Natural killer cell (primary cell): ENCODE data around the gene ANK3. TPM values are rescaled to one million over a fixed set of nuclear protein-coding genes. Genes with fewer than 3 reads are reported as not detected.

ENCODE experiments used
- ATAC-seq, 3 donors: fragments of 150-1000 bp in 2 of 3; fragments of 200-7000 bp in 1 of 3; cut with Tn5 transposase; 1 replicate in 1 of 3; 2 replicates in 2 of 3; pipeline ENCODE4 v1.10.0; 2021; ENCODE audit warnings: mild to moderate bottlenecking in 2 of 3, moderate library complexity in 2 of 3
- DNase-seq, 2 donors: peaks; one replicate each; pipeline versions ENCODE4 v3.0.0 to v3.0.0-alpha.2; 2013 to 2021; ENCODE audit warnings: mixed read lengths in 1 of 2
- H3K27ac ChIP-seq: one replicate; pipeline ENCODE4 v1.5.1; 2013; ENCODE audit warnings: mild to moderate bottlenecking, low read length
- H3K27me3 ChIP-seq: one replicate; pipeline ENCODE4 v1.6.1; 2013; ENCODE audit warnings: low read length; ENCODE audit not compliant: control insufficient read depth, insufficient read depth
- H3K36me3 ChIP-seq: one replicate; pipeline ENCODE4 v1.6.1; 2013; ENCODE audit warnings: low read length; ENCODE audit not compliant: control insufficient read depth, insufficient read depth
- H3K4me1 ChIP-seq: one replicate; pipeline ENCODE4 v1.6.1; 2013; ENCODE audit warnings: low read length; ENCODE audit not compliant: control insufficient read depth, insufficient read depth
- H3K4me3 ChIP-seq: one replicate; pipeline ENCODE4 v1.5.1; 2013; ENCODE audit warnings: low read length
- H3K9me3 ChIP-seq: one replicate; pipeline ENCODE4 v1.6.1; 2013; ENCODE audit warnings: low read length; ENCODE audit not compliant: control insufficient read depth, insufficient read depth
- H3K27ac Mint-ChIP-seq, 2 donors: one replicate each; pipeline ENCODE4 v1.8.0; 2022; ENCODE audit warnings: mild to moderate bottlenecking in 2 of 2, mixed read lengths in 2 of 2, moderate library complexity in 1 of 2
- H3K27me3 Mint-ChIP-seq, 2 donors: one replicate each; pipeline ENCODE4 v1.8.0; 2022; ENCODE audit warnings: low read depth in 2 of 2, mixed read lengths in 2 of 2
- H3K36me3 Mint-ChIP-seq: one replicate; pipeline ENCODE4 v1.8.0; 2022; ENCODE audit warnings: mixed read lengths
- H3K4me1 Mint-ChIP-seq, 2 donors: one replicate each; pipeline ENCODE4 v1.8.0; 2022; ENCODE audit warnings: mixed read lengths in 2 of 2
- H3K4me3 Mint-ChIP-seq: one replicate; pipeline ENCODE4 v1.8.0; 2022; ENCODE audit warnings: mild to moderate bottlenecking, moderate library complexity, mixed read lengths
- H3K9me3 Mint-ChIP-seq, 2 donors: one replicate each; pipeline ENCODE4 v1.8.0; 2022; ENCODE audit warnings: mixed read lengths in 2 of 2
- WGBS: methylation state at CpG from one replicate; pipeline ENCODE4 v1.1.7; 2013; ENCODE audit warnings: missing lambda C conversion rate; ENCODE audit not compliant: insufficient coverage; 5-methylcytosine and 5-hydroxymethylcytosine counted together
- intact Hi-C: fragments of 100-400 bp; cut with micrococcal nuclease; formaldehyde crosslinking; loops from one replicate; pipeline ENCODE4 v1.14.2; 2022
- total RNA-seq, 4 donors: library from RNA; stranded (reverse); fragments of 120-200 nt in 1 of 4; gene quantifications; one replicate each; pipeline versions ENCODE4 v1.2.3 to v1.2.4, GENCODE V29; 2013 to 2022
- TF ChIP-seq, protein P1 (sequence below): fragments of 200-600 bp; IDR thresholded peaks from one replicate; pipeline ENCODE4 v1.8.0; 2022; ENCODE audit warnings: antibody characterized with exemption

The ANK3 gene
- total RNA-seq, 3 donors from 2014 or later (not counting 1 experiment from before 2014, with no cell fraction given), result 4.4 to 12.9 (median 11.4) TPM

DNA sequence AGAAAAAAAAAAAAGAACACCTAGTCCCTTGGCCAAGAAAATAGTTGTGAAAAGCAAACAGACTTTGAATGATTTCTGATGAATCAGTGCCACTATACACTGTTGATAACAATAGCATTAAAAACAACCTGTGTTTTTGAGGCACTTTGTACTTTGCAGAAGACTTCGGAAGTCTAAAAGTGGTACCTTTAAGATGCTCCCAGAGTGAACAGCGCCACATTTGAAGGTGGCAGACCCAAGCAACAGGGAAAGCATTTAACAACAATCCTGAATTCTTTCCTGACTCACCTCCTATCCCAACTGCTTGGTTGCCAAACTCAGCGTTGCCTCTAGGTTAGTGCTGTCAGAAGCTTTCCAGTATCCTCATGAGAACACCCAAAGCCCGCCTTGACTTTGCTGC lies 380.9 kb downstream of the ANK3 start:
- Mint-ChIP-seq H3K9me3 (no peaks in the 10 kb centered on the region), H3K27ac (no peak overlapping the region), H3K4me1 (no peaks in the 10 kb centered on the region), H3K36me3 (no peaks in the 10 kb centered on the region), H3K27me3 (peaks cover 3 to 6% of the 10 kb centered on the region in 2 donors), H3K4me3 (no peak overlapping the region)
- no peak for DNase-seq
- 87% methylated on average over 4 of the region's 4 CpGs for WGBS
- H3K36me3 ChIP-seq, result no peaks in the 10 kb centered on the region
- intact Hi-C loops, result no loop called here
- H3K9me3 ChIP-seq, result no peaks in the 10 kb centered on the region
- no peaks in the 10 kb centered on the region for H3K27me3 ChIP-seq
- TF ChIP-seq, protein P1, sequence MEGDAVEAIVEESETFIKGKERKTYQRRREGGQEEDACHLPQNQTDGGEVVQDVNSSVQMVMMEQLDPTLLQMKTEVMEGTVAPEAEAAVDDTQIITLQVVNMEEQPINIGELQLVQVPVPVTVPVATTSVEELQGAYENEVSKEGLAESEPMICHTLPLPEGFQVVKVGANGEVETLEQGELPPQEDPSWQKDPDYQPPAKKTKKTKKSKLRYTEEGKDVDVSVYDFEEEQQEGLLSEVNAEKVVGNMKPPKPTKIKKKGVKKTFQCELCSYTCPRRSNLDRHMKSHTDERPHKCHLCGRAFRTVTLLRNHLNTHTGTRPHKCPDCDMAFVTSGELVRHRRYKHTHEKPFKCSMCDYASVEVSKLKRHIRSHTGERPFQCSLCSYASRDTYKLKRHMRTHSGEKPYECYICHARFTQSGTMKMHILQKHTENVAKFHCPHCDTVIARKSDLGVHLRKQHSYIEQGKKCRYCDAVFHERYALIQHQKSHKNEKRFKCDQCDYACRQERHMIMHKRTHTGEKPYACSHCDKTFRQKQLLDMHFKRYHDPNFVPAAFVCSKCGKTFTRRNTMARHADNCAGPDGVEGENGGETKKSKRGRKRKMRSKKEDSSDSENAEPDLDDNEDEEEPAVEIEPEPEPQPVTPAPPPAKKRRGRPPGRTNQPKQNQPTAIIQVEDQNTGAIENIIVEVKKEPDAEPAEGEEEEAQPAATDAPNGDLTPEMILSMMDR, result no peak
- no peak for ATAC-seq
- H3K4me1 ChIP-seq, result no peaks in the 10 kb centered on the region
- no peak overlapping the region for H3K4me3 ChIP-seq
- no peak overlapping the region for H3K27ac ChIP-seq

DNA sequence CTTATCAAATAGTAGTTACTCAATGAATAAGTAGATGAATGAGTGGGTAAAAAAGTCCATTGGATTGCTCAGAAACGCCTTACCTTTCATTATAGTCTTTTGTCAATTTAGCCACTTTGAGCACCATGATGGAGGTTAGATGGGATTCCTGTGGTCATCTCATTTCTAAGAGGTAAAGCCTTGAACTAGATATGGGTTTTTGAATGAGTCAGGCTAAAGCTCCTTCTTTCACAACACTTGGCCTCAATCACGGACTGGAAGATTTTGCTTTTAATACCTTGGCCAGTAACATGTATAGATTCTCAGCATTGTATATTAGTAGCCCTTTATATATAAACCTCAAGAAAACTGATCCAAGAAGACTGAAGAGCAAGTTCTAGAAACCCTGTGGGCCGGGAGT lies 383.6 kb downstream of the ANK3 start:
- intact Hi-C loops, result no loop called here
- no peak overlapping the region for H3K4me3 ChIP-seq

DNA sequence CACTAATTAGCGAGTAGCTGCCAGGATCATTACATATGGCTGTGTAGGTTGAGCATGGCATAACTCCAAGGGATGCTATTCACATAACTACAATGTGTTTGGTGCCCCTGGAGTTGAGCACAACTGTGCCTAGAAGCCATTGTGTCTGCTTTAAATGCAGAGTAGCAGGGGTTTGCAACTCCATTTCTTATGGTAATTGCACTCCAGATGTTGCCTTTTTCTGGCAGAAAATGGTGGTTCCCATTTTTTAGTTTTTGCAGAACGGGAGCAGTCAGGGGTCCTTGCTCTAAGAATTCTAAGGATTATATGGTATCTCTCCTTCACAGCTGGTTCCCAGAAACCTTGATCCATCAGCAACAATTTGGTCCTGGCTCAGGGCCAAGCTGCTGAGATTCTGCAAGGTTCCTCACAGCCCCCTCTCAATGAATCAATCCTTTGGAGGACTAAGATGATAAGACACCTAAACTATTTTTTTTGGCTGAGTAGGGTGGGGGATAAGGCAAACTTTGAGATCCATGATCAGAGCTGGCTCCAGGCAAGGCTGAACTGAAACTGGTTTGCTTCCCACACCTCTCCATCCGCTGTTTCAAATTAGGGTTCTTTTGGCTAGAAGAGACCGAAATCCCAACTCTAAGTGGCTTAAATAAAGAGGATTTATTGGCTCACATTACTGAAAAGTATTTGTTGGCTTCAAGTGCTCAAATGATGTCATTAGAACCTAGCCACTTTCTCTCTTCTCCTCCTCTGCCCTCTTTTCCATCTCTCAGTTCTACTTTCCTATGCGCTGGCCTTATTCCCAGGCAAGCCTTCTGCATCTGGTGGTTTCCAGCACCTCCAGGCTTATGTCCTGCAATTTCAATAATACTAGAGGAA lies 385.8 kb downstream of the ANK3 start:
- no peaks in the 10 kb centered on the region for H3K9me3 ChIP-seq
- TF ChIP-seq, protein P1, result no peak
- Mint-ChIP-seq H3K36me3 (no peaks in the 10 kb centered on the region), H3K4me1 (no peaks in the 10 kb centered on the region), H3K27ac (no peak overlapping the region), H3K27me3 (no peaks in the 10 kb centered on the region), H3K9me3 (no peaks in the 10 kb centered on the region), H3K4me3 (no peak overlapping the region)
- H3K4me3 ChIP-seq, result no peak overlapping the region
- no peaks in the 10 kb centered on the region for H3K27me3 ChIP-seq
- H3K36me3 ChIP-seq, result no peaks in the 10 kb centered on the region
- H3K27ac ChIP-seq, result no peak overlapping the region
- ATAC-seq, result no peak
- intact Hi-C loops, result no loop called here
- no peak for DNase-seq
- 94% methylated on average over 5 of the region's 5 CpGs for WGBS
- no peaks in the 10 kb centered on the region for H3K4me1 ChIP-seq

More for the DNA sequence above, 383.6 kb downstream of the ANK3 start:
- Histone ChIP-seq H3K9me3 (no peaks in the 10 kb centered on the region), H3K27me3 (no peaks in the 10 kb centered on the region), H3K27ac (no peak overlapping the region), H3K36me3 (no peaks in the 10 kb centered on the region), H3K4me1 (no peaks in the 10 kb centered on the region)
- no peaks in the 10 kb centered on the region for H3K9me3 Mint-ChIP-seq
- ATAC-seq (no peak), DNase-seq (no peak)
- no peak overlapping the region for H3K27ac Mint-ChIP-seq
- H3K4me1 Mint-ChIP-seq, result no peaks in the 10 kb centered on the region
- no peaks in the 10 kb centered on the region for H3K27me3 Mint-ChIP-seq
- TF ChIP-seq, protein P1, result no peak
- H3K36me3 Mint-ChIP-seq, result no peaks in the 10 kb centered on the region
- H3K4me3 Mint-ChIP-seq, result no peak overlapping the region
- 67% methylated on average over 1 of the region's 3 CpGs for WGBS
